Vagina (tissue), 2 donors: ENCODE measurements around the gene OR5M10. TPM values are rescaled to one million over a fixed set of nuclear protein-coding genes. Genes with fewer than 3 reads are reported as not detected.

Source experiments
- DNase-seq, 2 donors: peaks; one replicate each; pipeline ENCODE4 v3.0.0-alpha.2; 2017; ENCODE audit errors: extremely low spot score in 2 of 2
- H3K27ac ChIP-seq: fragments of 200-600 bp; sonication (generic); one replicate; pipeline ENCODE4 v1.5.1; 2019
- H3K27me3 ChIP-seq: fragments of 200-600 bp; sonication (generic); one replicate; pipeline ENCODE4 v1.5.1; 2019
- H3K36me3 ChIP-seq, 2 donors: fragments of 200-600 bp; sonication (generic); one replicate each; pipeline ENCODE4 v1.5.1; 2017 to 2019
- H3K4me1 ChIP-seq: fragments of 200-600 bp; sonication (generic); one replicate; pipeline ENCODE4 v1.5.1; 2019
- H3K4me3 ChIP-seq, 2 donors: fragments of 200-600 bp; sonication (generic); 1 replicate in 1 of 2; 2 replicates in 1 of 2; pipeline ENCODE4 v1.5.1; 2016 to 2019
- H3K9me3 ChIP-seq: fragments of 200-600 bp; sonication (generic); one replicate; pipeline ENCODE4 v1.5.1; 2019
- CTCF ChIP-seq, 3 experiments: fragments of 450-650 bp in 2 of 3; fragments of 200-600 bp in 1 of 3; sonication (generic) in 1 of 3; IDR thresholded peaks; one replicate each; pipeline ENCODE4 v1.5.1; 2017 to 2019; ENCODE audit warnings: antibody characterized with exemption in 3 of 3, mild to moderate bottlenecking in 2 of 3, moderate library complexity in 2 of 3
- POLR2A ChIP-seq, 2 donors: fragments of 450-650 bp; IDR thresholded peaks; one replicate each; pipeline ENCODE4 v1.6.1; 2017; ENCODE audit warnings: antibody characterized with exemption in 2 of 2, mild to moderate bottlenecking in 2 of 2, moderate library complexity in 2 of 2
- POLR2AphosphoS5 ChIP-seq, 2 donors: sonication (generic); formaldehyde crosslinking; IDR thresholded peaks; one replicate each; pipeline ENCODE4 v1.9.0; 2017; ENCODE audit warnings: antibody characterized with exemption in 2 of 2, mild to moderate bottlenecking in 2 of 2, low read depth in 1 of 2; ENCODE audit not compliant: insufficient read depth in 1 of 2
- intact Hi-C: fragments of 100-400 bp; cut with DNase I; formaldehyde crosslinking; loops from one replicate; pipeline ENCODE4 v1.15.1; 2023
- total RNA-seq: library from RNA; depleted of rRNA; stranded (reverse); fragments of >200 nt; gene quantifications from one replicate; pipeline ENCODE4 v1.2.3, GENCODE V29; 2016

The OR5M10 gene
- total RNA-seq, 1 donor from 2014 or later, result not detected

- Histone ChIP-seq H3K27ac (no peak overlapping the region), H3K36me3 (no peaks in the 10 kb centered on the region), H3K27me3 (no peaks in the 10 kb centered on the region), H3K4me3 (no peak overlapping the region), H3K9me3 (no peaks in the 10 kb centered on the region), H3K4me1 (no peaks in the 10 kb centered on the region)
- no peak for TF ChIP-seq CTCF (IDR thresholded peaks at IDR 0.05)
- TF ChIP-seq POLR2AphosphoS5 (IDR thresholded peaks at IDR 0.05; ENCODE audit: insufficient read depth in 1 of 2, low read depth in 1 of 2), result no peak
- TF ChIP-seq POLR2A (IDR thresholded peaks at IDR 0.05), result no peak
- intact Hi-C loops, result no loop called here
- no peak for DNase-seq
Measured at GRCh38 chr11:56533054-56533740, 44.3 kb downstream of the OR5M10 start.

GRCh38 chr11:56531856-56532255 is 45.7 kb downstream of the OR5M10 start:
- TF ChIP-seq POLR2AphosphoS5 (IDR thresholded peaks at IDR 0.05; ENCODE audit: insufficient read depth in 1 of 2, low read depth in 1 of 2) (no peak), POLR2A (IDR thresholded peaks at IDR 0.05) (no peak), CTCF (IDR thresholded peaks at IDR 0.05) (no peak)
- Histone ChIP-seq H3K27ac (no peak overlapping the region), H3K9me3 (no peaks in the 10 kb centered on the region), H3K36me3 (no peaks in the 10 kb centered on the region), H3K4me3 (no peak overlapping the region), H3K27me3 (no peaks in the 10 kb centered on the region), H3K4me1 (no peaks in the 10 kb centered on the region)
- no peak for DNase-seq
- intact Hi-C loops, result no loop called here

Other genes with a start within 250 kb of the OR5M10 start
- gene OR8K1, start 231.7 kb downstream of the OR5M10 start, total RNA-seq, result not detected
- not detected for gene OR8J1, start 223.4 kb downstream of the OR5M10 start, total RNA-seq
- not detected for gene OR8U1, start 202.1 kb downstream of the OR5M10 start, total RNA-seq
- gene OR5AL1, start 165.0 kb downstream of the OR5M10 start, total RNA-seq, result not detected
- not detected for gene OR5M3, start 104.4 kb downstream of the OR5M10 start, total RNA-seq
- gene OR5M8, start 86.4 kb downstream of the OR5M10 start, total RNA-seq, result not detected
- gene OR5M11, start 34.5 kb downstream of the OR5M10 start, total RNA-seq, result not detected
- gene OR5M1, start 37.2 kb upstream of the OR5M10 start, total RNA-seq, result not detected
- not detected for gene OR5AP2, start 64.7 kb upstream of the OR5M10 start, total RNA-seq
- gene OR5AR1, start 86.0 kb upstream of the OR5M10 start, total RNA-seq, result not detected
- not detected for gene OR9G1, start 121.4 kb upstream of the OR5M10 start, total RNA-seq
- not detected for gene OR9G4, start 171.0 kb upstream of the OR5M10 start, total RNA-seq